ENCODE measurements around the gene TRHDE.

TRHDE gene

GRCh38 chr12:72241552-72241951 is 30.6 kb upstream of the TRHDE start:
- no peak for TF ChIP-seq CTCF (conservative IDR thresholded peaks at IDR 0.05; ENCODE audit: low read depth, low read length)

GRCh38 chr12:72242946-72243345 is 29.2 kb upstream of the TRHDE start:
- DNase-seq (ENCODE audit: low read depth): no peak

More at GRCh38 chr12:72241552-72241951, 30.6 kb upstream of the TRHDE start:
- DNase-seq (ENCODE audit: low read depth): no peak
- H3K4me3 ChIP-seq (ENCODE audit: low read length): no peak overlapping the region

GRCh38 chr12:72246370-72246769 is 25.8 kb upstream of the TRHDE start:
- no peak for TF ChIP-seq CTCF (conservative IDR thresholded peaks at IDR 0.05; ENCODE audit: low read depth, low read length)
- no peak overlapping the region for H3K4me3 ChIP-seq (ENCODE audit: low read length)
- no peak for DNase-seq (ENCODE audit: low read depth)

More at GRCh38 chr12:72242946-72243345, 29.2 kb upstream of the TRHDE start:
- no peak for TF ChIP-seq CTCF (conservative IDR thresholded peaks at IDR 0.05; ENCODE audit: low read depth, low read length)
- no peak overlapping the region for H3K4me3 ChIP-seq (ENCODE audit: low read length)

GRCh38 chr12:72250346-72250745 is 21.8 kb upstream of the TRHDE start:
- no peak for DNase-seq (ENCODE audit: low read depth)
- no peak for TF ChIP-seq CTCF (conservative IDR thresholded peaks at IDR 0.05; ENCODE audit: low read depth, low read length)
- H3K4me3 ChIP-seq (ENCODE audit: low read length): no peak overlapping the region

GRCh38 chr12:72256725-72257124 is 15.4 kb upstream of the TRHDE start:
- no peak overlapping the region for H3K4me3 ChIP-seq (ENCODE audit: low read length)
- DNase-seq (ENCODE audit: low read depth): no peak
- no peak for TF ChIP-seq CTCF (conservative IDR thresholded peaks at IDR 0.05; ENCODE audit: low read depth, low read length)

GRCh38 chr12:72261885-72262284 is 10.3 kb upstream of the TRHDE start:
- no peak for DNase-seq (ENCODE audit: low read depth)
- H3K4me3 ChIP-seq (ENCODE audit: low read length): no peak overlapping the region
- no peak for TF ChIP-seq CTCF (conservative IDR thresholded peaks at IDR 0.05; ENCODE audit: low read depth, low read length)

- no peak overlapping the region for H3K4me3 ChIP-seq (ENCODE audit: low read length)
- peak; percentile 59 for TF ChIP-seq CTCF (conservative IDR thresholded peaks at IDR 0.05; ENCODE audit: low read depth, low read length)
- DNase-seq (ENCODE audit: low read depth): no peak
Observed at GRCh38 chr12:72264548-72265175, 7.5 kb upstream of the TRHDE start.

Data from retinal pigment epithelial cell (primary cell).